H1 (cell line): Measurements from ENCODE around the gene ETFB. TPM values are rescaled to one million over a fixed set of nuclear protein-coding genes. Genes with fewer than 3 reads are reported as not detected.
A peak's percentile ranks its signal among the peaks of the same experiment; 100 is the strongest.

Experiments used
- CTCF ChIA-PET: fragments of 300-600 bp; sonication (Branson Sonifier 250); formaldehyde crosslinking; loops from one replicate; lab custom pipeline; 2021; ENCODE audit not compliant: partially characterized antibody; lab: Charles Lee
- POLR2A ChIA-PET: fragments of 300-600 bp; sonication (Branson Sonifier 250); formaldehyde crosslinking; loops from one replicate; lab custom pipeline; 2021; ENCODE audit warnings: inconsistent platforms; ENCODE audit not compliant: partially characterized antibody; lab: Charles Lee
- DNase-seq, 2 experiments: peaks; one replicate each; pipeline versions ENCODE4 v3.0.0 to v3.0.0-alpha.2; 2010 to 2022; ENCODE audit warnings: low spot score in 2 of 2, low read depth in 1 of 2, mixed read lengths in 1 of 2
- FAIRE-seq: peaks from 2 replicates; lab custom pipeline; 2011; peaks lifted over from hg19 to GRCh38; lab: Jason Lieb, UNC
- H2AFZ ChIP-seq: 2 replicates; pipeline ENCODE4 v1.8.1; 2012; ENCODE audit warnings: low read length, inconsistent platforms
- H2AK5ac ChIP-seq: 2 replicates; pipeline ENCODE4 v1.6.1; 2013; ENCODE audit warnings: low read depth, low read length
- H2BK120ac ChIP-seq: replicated peaks from 2 replicates; pipeline ENCODE3; 2013; ENCODE audit warnings: low read depth, low read length, inconsistent platforms
- H2BK12ac ChIP-seq: 2 replicates; pipeline ENCODE4 v1.6.1; 2013; ENCODE audit warnings: low read depth, low read length
- H2BK15ac ChIP-seq: 2 replicates; pipeline ENCODE4 v1.6.1; 2013; ENCODE audit warnings: low read length
- H2BK20ac ChIP-seq: 2 replicates; pipeline ENCODE4 v1.6.1; 2013; ENCODE audit warnings: low read length
- H2BK5ac ChIP-seq: 2 replicates; pipeline ENCODE4 v1.6.1; 2013; ENCODE audit warnings: low read depth, low read length
- H3K14ac ChIP-seq: 2 replicates; pipeline ENCODE4 v1.6.1; 2013; ENCODE audit warnings: inconsistent platforms; ENCODE audit not compliant: insufficient read length
- H3K18ac ChIP-seq: 2 replicates; pipeline ENCODE4 v1.6.1; 2013; ENCODE audit warnings: low read length; ENCODE audit errors: extremely low read depth
- H3K23ac ChIP-seq: 2 replicates; pipeline ENCODE4 v1.6.1; 2013; ENCODE audit warnings: inconsistent platforms; ENCODE audit not compliant: insufficient read length
- H3K23me2 ChIP-seq: 2 replicates; pipeline ENCODE4 v1.6.1; 2013; ENCODE audit warnings: low read depth, low read length
- H3K27ac ChIP-seq: 2 replicates; pipeline ENCODE4 v1.6.1; 2011; ENCODE audit warnings: low read depth, low read length, inconsistent platforms
- H3K27me3 ChIP-seq, 4 experiments: replicated peaks in 1 of 4; 1 replicate in 1 of 4; 2 replicates in 3 of 4; pipeline versions ENCODE4 v1.6.1 to v1.8.1; 2011 to 2013; ENCODE audit warnings: low read length in 3 of 4, mild to moderate bottlenecking in 3 of 4, inconsistent platforms in 2 of 4, mixed read lengths in 2 of 4, moderate library complexity in 1 of 4; ENCODE audit not compliant: control insufficient read depth in 3 of 4, insufficient read depth in 3 of 4; ENCODE audit errors: extremely low read depth in 1 of 4
- H3K36me3 ChIP-seq, 4 experiments: 2 replicates each; pipeline versions ENCODE4 v1.6.1 to v1.8.1; 2011 to 2013; ENCODE audit warnings: mild to moderate bottlenecking in 4 of 4, low read length in 3 of 4, moderate library complexity in 2 of 4, control low read depth in 1 of 4, inconsistent platforms in 1 of 4; ENCODE audit not compliant: insufficient read depth in 4 of 4, control insufficient read depth in 2 of 4
- H3K4ac ChIP-seq: replicated peaks from 2 replicates; pipeline ENCODE3; 2013; ENCODE audit warnings: low read length, low read depth, mixed read lengths, inconsistent platforms; ENCODE audit not compliant: insufficient read length
- H3K4me1 ChIP-seq, 4 experiments: replicated peaks in 1 of 4; 1 replicate in 1 of 4; 2 replicates in 3 of 4; pipeline versions ENCODE4 v1.6.1 to v1.8.1; 2011 to 2013; ENCODE audit warnings: low read length in 3 of 4, inconsistent platforms in 2 of 4, mixed read lengths in 1 of 4; ENCODE audit not compliant: insufficient read depth in 4 of 4, control insufficient read depth in 3 of 4
- H3K4me2 ChIP-seq, 2 experiments: 2 replicates each; pipeline versions ENCODE4 v1.6.1 to v1.8.1; 2011 to 2013; ENCODE audit warnings: low read depth in 2 of 2, low read length in 2 of 2, control low read depth in 1 of 2, inconsistent platforms in 1 of 2, mild to moderate bottlenecking in 1 of 2; ENCODE audit not compliant: insufficient read depth in 1 of 2
- H3K4me3 ChIP-seq, 4 experiments: fragments of 200-600, 300-600 bp in 1 of 4; sonication (generic), shearing (Covaris generic), sonication (Bioruptor Twin) in 1 of 4; 2 replicates each; pipeline versions ENCODE4 v1.5.1 to v1.8.1; 2011 to 2016; ENCODE audit warnings: low read length in 4 of 4, low read depth in 3 of 4, control low read depth in 2 of 4, inconsistent platforms in 2 of 4, mild to moderate bottlenecking in 2 of 4, mixed read lengths in 1 of 4, moderate library complexity in 1 of 4; ENCODE audit not compliant: insufficient read depth in 2 of 4; ENCODE audit errors: extremely low read depth in 1 of 4
- H3K56ac ChIP-seq: replicated peaks from 2 replicates; pipeline ENCODE3; 2013; ENCODE audit warnings: low read depth, mild to moderate bottlenecking, mixed read lengths, low read length, inconsistent platforms; ENCODE audit not compliant: insufficient read length
- H3K79me1 ChIP-seq: 2 replicates; pipeline ENCODE4 v1.6.1; 2013; ENCODE audit warnings: low read depth, low read length, control low read depth
- H3K79me2 ChIP-seq, 2 experiments: 2 replicates each; pipeline versions ENCODE4 v1.6.1 to v1.8.1; 2012 to 2013; ENCODE audit warnings: low read length in 2 of 2, mild to moderate bottlenecking in 2 of 2, inconsistent platforms in 1 of 2; ENCODE audit not compliant: insufficient read depth in 2 of 2, control insufficient read depth in 1 of 2
- H3K9ac ChIP-seq, 4 experiments: replicated peaks in 1 of 4; 1 replicate in 1 of 4; 2 replicates in 3 of 4; pipeline versions ENCODE4 v1.6.1 to v1.8.1; 2011 to 2013; ENCODE audit warnings: low read depth in 3 of 4, low read length in 3 of 4, control low read depth in 2 of 4, mild to moderate bottlenecking in 2 of 4, moderate library complexity in 2 of 4, inconsistent platforms in 1 of 4; ENCODE audit errors: extremely low read depth in 1 of 4
- H3K9me3 ChIP-seq, 2 experiments: 2 replicates each; pipeline versions ENCODE4 v1.6.1 to v1.8.1; 2012 to 2013; ENCODE audit warnings: mild to moderate bottlenecking in 2 of 2, moderate library complexity in 2 of 2, control low read depth in 1 of 2, inconsistent platforms in 1 of 2, low read depth in 1 of 2, low read length in 1 of 2, mixed read lengths in 1 of 2; ENCODE audit not compliant: insufficient read depth in 2 of 2
- H4K20me1 ChIP-seq, 2 experiments: replicated peaks in 1 of 2; 2 replicates each; pipeline versions ENCODE3 to v1.8.1; 2011 to 2013; ENCODE audit warnings: inconsistent platforms in 2 of 2, low read length in 2 of 2, mild to moderate bottlenecking in 1 of 2; ENCODE audit not compliant: insufficient read depth in 2 of 2, control insufficient read depth in 1 of 2
- H4K5ac ChIP-seq: 2 replicates; pipeline ENCODE4 v1.6.1; 2013; ENCODE audit warnings: low read length, low read depth, mixed read lengths, inconsistent platforms; ENCODE audit not compliant: insufficient read length
- H4K8ac ChIP-seq: 2 replicates; pipeline ENCODE4 v1.8.0; 2013; ENCODE audit warnings: mild to moderate bottlenecking, moderate library complexity, low read length, inconsistent platforms; ENCODE audit not compliant: insufficient read depth; ENCODE audit errors: extremely low read depth
- H4K91ac ChIP-seq: replicated peaks from 2 replicates; pipeline ENCODE3; 2013; ENCODE audit warnings: low read length, mixed read lengths, inconsistent platforms; ENCODE audit not compliant: insufficient read length
- POLR2A ChIP-seq, 2 experiments: IDR thresholded peaks; 1 replicate in 1 of 2; 2 replicates in 1 of 2; pipeline ENCODE4 v1.6.1; 2011; ENCODE audit warnings: low read depth in 2 of 2, low read length in 2 of 2, mild to moderate bottlenecking in 2 of 2; ENCODE audit errors: control extremely low read depth in 1 of 2
- USF2 ChIP-seq: IDR thresholded peaks from 2 replicates; pipeline ENCODE4 v1.6.1; 2011; ENCODE audit warnings: low read length, improper control_type of control experiment
- ZNF274 ChIP-seq: IDR thresholded peaks from 2 replicates; pipeline ENCODE4 v1.7.0; 2012; ENCODE audit warnings: low read length, borderline replicate concordance; ENCODE audit errors: extremely low read depth
- WGBS, 2 experiments: shearing (Covaris generic) in 1 of 2; methylation state at CpG; one replicate each; pipeline versions ENCODE4 v1.1.6 to v1.1.7; 2013 to 2015; ENCODE audit warnings: low lambda C conversion rate in 2 of 2, mixed read lengths in 2 of 2, inconsistent platforms in 1 of 2, low coverage in 1 of 2, missing lambda C conversion rate in 1 of 2; ENCODE audit not compliant: insufficient replicate concordance in 2 of 2, insufficient coverage in 1 of 2, insufficient read length in 1 of 2; ENCODE audit errors: extremely low coverage in 1 of 2, missing lambda C conversion rate in 1 of 2; 5-methylcytosine and 5-hydroxymethylcytosine counted together
- polyA plus RNA-seq, 7 experiments: library from polyadenylated mRNA; depleted of rRNA in 3 of 7; stranded (reverse) in 5 of 7; unstranded in 2 of 7; fragments of >200 nt in 5 of 7; fragments of 200-250 nt in 2 of 7; gene quantifications; 1 replicate in 5 of 7; 2 replicates in 1 of 7; 4 replicates in 1 of 7; pipeline versions ENCODE4 v1.2.1 to v1.2.3, GENCODE V29; 2011 to 2013; ENCODE audit warnings: missing spikeins in 2 of 7, mixed read lengths in 2 of 7
- total RNA-seq: library from RNA; stranded (reverse); fragmentation: NEBNext Ultra II Directional; extraction: Animal tissue kit (Norgen Biotek cat#: 25700); gene quantifications from 2 replicates; pipeline ENCODE4 v1.2.1, GENCODE V29; 2021

ETFB gene
- total and polyA plus RNA-seq, 2 of the 8 experiments (the other 6 are each of a cell fraction or from before 2014, with no cell fraction given), result 40.0 to 66.5 TPM

- 96% methylated on average over 4 of the region's 4 CpGs; no CpG with 5 or more reads in 1 of the 2 experiments for WGBS, 2 experiments
- Histone ChIP-seq H3K4me1 (peaks cover 0 to 8% (median 5%) of the 10 kb centered on the region in 4 experiments; a peak in 4 of 7 replicates), H3K56ac (no peak overlapping the region), H3K23me2 (peaks cover 4% of the 10 kb centered on the region; the same call in 1 of the 2 replicates), H2BK120ac (no peak overlapping the region), H3K18ac (no peak overlapping the region), H3K4ac (no peak overlapping the region), H2AFZ (no peak overlapping the region), H3K9ac (no peak overlapping the region), H4K91ac (no peak overlapping the region), H3K23ac (no peak overlapping the region), H2BK12ac (no peak overlapping the region), H4K5ac (no peak overlapping the region), H4K8ac (no peak overlapping the region), H3K79me1 (no peaks in the 10 kb centered on the region), H3K4me3 (no peak overlapping the region), H3K79me2 (no peaks in the 10 kb centered on the region), H2AK5ac (no peak overlapping the region), H2BK15ac (no peak overlapping the region), H4K20me1 (no peaks in the 10 kb centered on the region), H2BK5ac (no peak overlapping the region), H3K9me3 (no peaks in the 10 kb centered on the region; a peak in 1 of 4 replicates), H2BK20ac (no peak overlapping the region), H3K27me3 (peaks cover 0 to 6% (median 4%) of the 10 kb centered on the region in 4 experiments; a peak in 4 of 7 replicates), H3K27ac (no peak overlapping the region), H3K4me2 (no peak overlapping the region), H3K36me3 (peaks cover 0 to 20% (median 2%) of the 10 kb centered on the region in 4 experiments; a peak in 4 of 8 replicates), H3K14ac (no peak overlapping the region)
- FAIRE-seq (no peak), DNase-seq (no peak)
- TF ChIP-seq POLR2A (IDR thresholded peaks at IDR 0.05; ENCODE audit: control extremely low read depth in 1 of 2, low read depth in 2 of 2, low read length in 2 of 2), result 0 out of 3 replicates have a peak, but pooled peaks of 1 of the 2 experiments have one; percentile 17
- peak; percentile 44; the same call in 1 of the 2 replicates for TF ChIP-seq USF2
- no peak for TF ChIP-seq ZNF274
- POLR2A ChIA-PET, result interaction anchor here (0.6 kb wide), 1 partner anchor 248 kb away, joined by 3 read pairs; no protein-coding TSS in a partner anchor
- CTCF ChIA-PET, result interaction anchor here (1.3 kb wide), 1 partner anchor 91 kb away, joined by 3 read pairs; no protein-coding TSS in a partner anchor
Observed at GRCh38 chr19:51330366-51330765, 35.8 kb downstream of the ETFB start.
